ENCODE measurements around the gene CPNE2.

Gene CPNE2

DNA sequence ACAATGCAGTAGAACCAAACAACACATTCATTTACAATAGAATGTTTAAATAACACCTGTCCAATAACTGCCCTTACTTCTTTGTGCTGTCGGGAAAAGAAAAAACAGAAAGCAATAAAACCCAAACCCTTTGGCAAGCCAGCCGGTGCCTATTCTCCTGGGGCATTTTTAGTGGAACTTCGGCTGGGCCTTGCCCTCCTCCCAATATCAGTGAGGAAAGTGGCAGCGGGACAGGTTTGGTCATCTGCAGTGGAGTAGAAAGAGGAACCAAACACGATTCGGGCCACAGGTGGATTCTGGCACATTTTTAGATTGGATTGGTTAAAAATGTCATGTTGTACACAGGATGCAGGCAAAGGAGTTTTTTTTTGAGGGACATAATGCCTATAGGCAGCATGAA is 61.5 kb downstream of the CPNE2 start:
- no peak overlapping the region for H3K4me2 ChIP-seq (ENCODE audit: insufficient read depth, low read length, poor library complexity, severe bottlenecking)
- H3K23ac ChIP-seq (ENCODE audit: low read depth, low read length, poor library complexity) = no peak overlapping the region
- peaks cover 0 to 2% of the 10 kb centered on the region in 2 donors for H3K9me3 ChIP-seq (replicated peaks in 1 of 2; ENCODE audit: control insufficient read depth in 2 of 2, insufficient read depth in 1 of 2, low read depth in 1 of 2, low read length in 2 of 2)
- no peak overlapping the region for H3K27ac ChIP-seq (replicated peaks; ENCODE audit: low read length)
- no CpG with 5 or more reads among the region's 6 CpGs for WGBS, 2 donors (ENCODE audit: extremely low coverage in 2 of 2, insufficient read length in 2 of 2, insufficient replicate concordance in 1 of 2)
- no peak for DNase-seq (ENCODE audit: low spot score)
- no peak overlapping the region for H3K9ac ChIP-seq (ENCODE audit: low read depth, low read length, poor library complexity)
- peaks cover 0 to 2% of the 10 kb centered on the region in 2 donors for H3K4me1 ChIP-seq (ENCODE audit: control insufficient read depth in 2 of 2, insufficient read depth in 1 of 2, low read depth in 1 of 2, low read length in 2 of 2)
- H2BK15ac ChIP-seq (ENCODE audit: low read length) = no peak overlapping the region
- no peaks in the 10 kb centered on the region for H3K27me3 ChIP-seq (ENCODE audit: control insufficient read depth in 3 of 3, insufficient read depth in 3 of 3, low read depth in 1 of 3, low read length in 3 of 3)
- no peak overlapping the region for H4K91ac ChIP-seq (ENCODE audit: low read depth, low read length, poor library complexity)
- peaks cover 28 to 100% of the 10 kb centered on the region in 2 donors for H3K36me3 ChIP-seq (replicated peaks in 1 of 2; ENCODE audit: control insufficient read depth in 2 of 2, insufficient read depth in 2 of 2, low read length in 2 of 2)
- H2BK5ac ChIP-seq (ENCODE audit: low read length) = no peak overlapping the region
- no peak overlapping the region for H3K4me3 ChIP-seq (ENCODE audit: low read length in 2 of 2)
- H3K14ac ChIP-seq (ENCODE audit: low read length) = no peak overlapping the region
- H2AK5ac ChIP-seq (ENCODE audit: low read depth, low read length) = no peak overlapping the region
- peaks cover 2% of the 10 kb centered on the region for H3K79me1 ChIP-seq (ENCODE audit: low read depth, low read length)
- no peak overlapping the region for H2AFZ ChIP-seq (ENCODE audit: low read length)
- H4K8ac ChIP-seq (ENCODE audit: low read depth, low read length) = no peak overlapping the region
- no peak overlapping the region for H2BK120ac ChIP-seq (ENCODE audit: low read depth, low read length)
- H2BK12ac ChIP-seq (ENCODE audit: low read length) = no peak overlapping the region
- H3K18ac ChIP-seq (ENCODE audit: low read length) = no peak overlapping the region
- no peak overlapping the region for H3K4ac ChIP-seq (ENCODE audit: low read length)

DNA sequence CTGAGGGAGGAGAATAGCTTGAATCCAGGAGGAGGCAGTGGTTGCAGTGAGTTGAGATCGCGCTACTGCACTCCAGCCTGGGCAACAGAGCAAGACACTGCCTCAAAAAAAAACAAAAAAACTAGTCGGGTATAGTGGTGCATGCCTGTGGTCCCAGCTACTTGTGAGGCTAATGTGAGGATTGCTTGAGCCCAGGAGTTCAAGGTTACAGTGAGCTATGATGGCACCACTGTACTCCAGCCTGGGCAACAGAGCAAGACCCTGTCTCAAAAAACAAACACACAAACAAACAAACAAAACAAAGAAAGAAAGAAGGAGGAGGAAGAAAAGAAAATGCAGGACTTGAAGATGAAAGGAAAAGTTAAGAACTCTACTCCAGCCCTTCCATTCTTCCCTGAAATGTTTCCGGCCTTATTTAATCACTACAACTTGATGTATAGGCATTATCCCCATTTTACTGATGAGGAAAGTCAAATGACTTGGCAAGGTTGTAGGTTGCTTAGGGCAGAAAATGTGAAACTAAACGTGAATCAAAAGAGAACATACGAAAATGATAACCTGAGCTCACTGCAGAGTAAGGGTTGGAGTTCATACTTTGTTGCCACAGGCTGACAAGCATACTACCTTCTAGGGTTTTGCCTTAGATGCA is 63.4 kb downstream of the CPNE2 start:
- Histone ChIP-seq H2BK120ac (ENCODE audit: low read depth, low read length) (no peak overlapping the region), H2BK15ac (ENCODE audit: low read length) (no peak overlapping the region), H3K4me2 (ENCODE audit: insufficient read depth, low read length, poor library complexity, severe bottlenecking) (no peak overlapping the region), H3K79me1 (ENCODE audit: low read depth, low read length) (peaks cover 2% of the 10 kb centered on the region), H3K23ac (ENCODE audit: low read depth, low read length, poor library complexity) (no peak overlapping the region), H2AK5ac (ENCODE audit: low read depth, low read length) (no peak overlapping the region), H4K8ac (ENCODE audit: low read depth, low read length) (no peak overlapping the region), H3K4me3 (ENCODE audit: low read length in 2 of 2) (no peak overlapping the region), H2BK12ac (ENCODE audit: low read length) (no peak overlapping the region), H3K9me3 (replicated peaks in 1 of 2; ENCODE audit: control insufficient read depth in 2 of 2, insufficient read depth in 1 of 2, low read depth in 1 of 2, low read length in 2 of 2) (peaks cover 0 to 2% of the 10 kb centered on the region in 2 donors), H3K36me3 (replicated peaks in 1 of 2; ENCODE audit: control insufficient read depth in 2 of 2, insufficient read depth in 2 of 2, low read length in 2 of 2) (peaks cover 29 to 97% of the 10 kb centered on the region in 2 donors), H3K4me1 (ENCODE audit: control insufficient read depth in 2 of 2, insufficient read depth in 1 of 2, low read depth in 1 of 2, low read length in 2 of 2) (peaks cover 0 to 2% of the 10 kb centered on the region in 2 donors), H3K27ac (replicated peaks; ENCODE audit: low read length) (no peak overlapping the region), H4K91ac (ENCODE audit: low read depth, low read length, poor library complexity) (no peak overlapping the region), H3K9ac (ENCODE audit: low read depth, low read length, poor library complexity) (no peak overlapping the region), H2AFZ (ENCODE audit: low read length) (no peak overlapping the region), H2BK5ac (ENCODE audit: low read length) (no peak overlapping the region), H3K18ac (ENCODE audit: low read length) (no peak overlapping the region), H3K27me3 (ENCODE audit: control insufficient read depth in 3 of 3, insufficient read depth in 3 of 3, low read depth in 1 of 3, low read length in 3 of 3) (no peaks in the 10 kb centered on the region), H3K4ac (ENCODE audit: low read length) (no peak overlapping the region), H3K14ac (ENCODE audit: low read length) (no peak overlapping the region)
- WGBS, 2 donors (ENCODE audit: extremely low coverage in 2 of 2, insufficient read length in 2 of 2, insufficient replicate concordance in 1 of 2) = no CpG with 5 or more reads among the region's 6 CpGs
- no peak for DNase-seq (ENCODE audit: low spot score)

DNA sequence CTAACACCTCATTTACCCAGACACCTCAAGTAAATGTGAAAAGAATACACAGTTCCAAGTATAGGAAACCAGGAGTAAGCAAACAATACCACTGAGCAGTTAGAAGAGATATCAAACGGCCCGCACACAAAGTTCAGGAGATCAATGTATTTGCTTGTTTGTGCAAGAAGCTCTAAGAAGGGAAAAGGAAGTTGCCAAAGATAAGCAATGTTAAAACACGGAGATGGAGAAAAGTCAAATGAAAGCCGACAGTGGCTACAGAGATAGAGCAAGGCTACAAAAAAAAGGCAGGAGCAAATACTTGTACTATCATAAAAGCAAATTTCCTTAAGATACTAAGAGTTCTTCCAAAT is 63.9 kb downstream of the CPNE2 start:
- Histone ChIP-seq H3K4me2 (ENCODE audit: insufficient read depth, low read length, poor library complexity, severe bottlenecking) (no peak overlapping the region), H3K4ac (ENCODE audit: low read length) (no peak overlapping the region), H2BK120ac (ENCODE audit: low read depth, low read length) (no peak overlapping the region), H4K91ac (ENCODE audit: low read depth, low read length, poor library complexity) (no peak overlapping the region), H3K9ac (ENCODE audit: low read depth, low read length, poor library complexity) (no peak overlapping the region), H2AFZ (ENCODE audit: low read length) (no peak overlapping the region), H3K27me3 (ENCODE audit: control insufficient read depth in 3 of 3, insufficient read depth in 3 of 3, low read depth in 1 of 3, low read length in 3 of 3) (no peaks in the 10 kb centered on the region), H3K36me3 (replicated peaks in 1 of 2; ENCODE audit: control insufficient read depth in 2 of 2, insufficient read depth in 2 of 2, low read length in 2 of 2) (peaks cover 29 to 97% of the 10 kb centered on the region in 2 donors), H2BK15ac (ENCODE audit: low read length) (no peak overlapping the region), H3K9me3 (replicated peaks in 1 of 2; ENCODE audit: control insufficient read depth in 2 of 2, insufficient read depth in 1 of 2, low read depth in 1 of 2, low read length in 2 of 2) (peaks cover 0 to 2% of the 10 kb centered on the region in 2 donors), H2BK5ac (ENCODE audit: low read length) (no peak overlapping the region), H3K27ac (replicated peaks; ENCODE audit: low read length) (no peak overlapping the region), H2BK12ac (ENCODE audit: low read length) (no peak overlapping the region), H3K14ac (ENCODE audit: low read length) (no peak overlapping the region), H3K4me3 (ENCODE audit: low read length in 2 of 2) (no peak overlapping the region), H2AK5ac (ENCODE audit: low read depth, low read length) (no peak overlapping the region), H3K18ac (ENCODE audit: low read length) (no peak overlapping the region), H3K4me1 (ENCODE audit: control insufficient read depth in 2 of 2, insufficient read depth in 1 of 2, low read depth in 1 of 2, low read length in 2 of 2) (peaks cover 0 to under 1% of the 10 kb centered on the region in 2 donors), H3K79me1 (ENCODE audit: low read depth, low read length) (peaks cover 2% of the 10 kb centered on the region), H4K8ac (ENCODE audit: low read depth, low read length) (no peak overlapping the region), H3K23ac (ENCODE audit: low read depth, low read length, poor library complexity) (no peak overlapping the region)
- WGBS, 2 donors (ENCODE audit: extremely low coverage in 2 of 2, insufficient read length in 2 of 2, insufficient replicate concordance in 1 of 2) = no CpG with 5 or more reads among the region's 4 CpGs
- no peak for DNase-seq (ENCODE audit: low spot score)

DNA sequence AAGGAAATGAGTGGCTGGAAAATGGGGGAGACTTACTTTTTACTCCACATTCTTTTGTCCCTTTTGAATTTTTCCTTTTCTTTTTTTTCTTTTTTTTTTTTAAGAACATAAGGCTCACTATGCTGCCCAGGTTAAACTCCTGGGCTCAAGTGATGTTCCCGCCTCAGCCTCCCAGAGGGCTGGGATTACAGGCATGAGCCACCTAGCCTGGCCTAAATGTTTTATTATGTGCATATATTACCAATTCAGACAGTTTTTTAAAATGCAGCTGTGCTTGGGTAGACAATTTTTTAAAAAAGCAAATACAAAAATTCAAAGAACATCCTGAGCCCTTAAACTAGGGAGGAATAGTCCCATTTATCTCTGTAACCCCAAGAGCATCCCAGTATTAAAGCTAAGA is 65.2 kb downstream of the CPNE2 start:
- H3K4me1 ChIP-seq (ENCODE audit: control insufficient read depth in 2 of 2, insufficient read depth in 1 of 2, low read depth in 1 of 2, low read length in 2 of 2) = no peaks in the 10 kb centered on the region
- H2AK5ac ChIP-seq (ENCODE audit: low read depth, low read length) = no peak overlapping the region
- no peak overlapping the region for H3K9ac ChIP-seq (ENCODE audit: low read depth, low read length, poor library complexity)
- no CpG with 5 or more reads among the region's 1 CpG for WGBS, 2 donors (ENCODE audit: extremely low coverage in 2 of 2, insufficient read length in 2 of 2, insufficient replicate concordance in 1 of 2)
- no peak overlapping the region for H3K14ac ChIP-seq (ENCODE audit: low read length)
- H3K79me1 ChIP-seq (ENCODE audit: low read depth, low read length) = peaks cover 2% of the 10 kb centered on the region
- H3K4ac ChIP-seq (ENCODE audit: low read length) = no peak overlapping the region
- no peak overlapping the region for H2BK12ac ChIP-seq (ENCODE audit: low read length)
- H2BK5ac ChIP-seq (ENCODE audit: low read length) = no peak overlapping the region
- DNase-seq (ENCODE audit: low spot score) = no peak
- no peak overlapping the region for H3K4me2 ChIP-seq (ENCODE audit: insufficient read depth, low read length, poor library complexity, severe bottlenecking)
- H4K8ac ChIP-seq (ENCODE audit: low read depth, low read length) = no peak overlapping the region
- H3K9me3 ChIP-seq (replicated peaks in 1 of 2; ENCODE audit: control insufficient read depth in 2 of 2, insufficient read depth in 1 of 2, low read depth in 1 of 2, low read length in 2 of 2) = peaks cover 0 to 2% of the 10 kb centered on the region in 2 donors
- H3K27me3 ChIP-seq (ENCODE audit: control insufficient read depth in 3 of 3, insufficient read depth in 3 of 3, low read depth in 1 of 3, low read length in 3 of 3) = no peaks in the 10 kb centered on the region
- H2BK15ac ChIP-seq (ENCODE audit: low read length) = no peak overlapping the region
- H3K23ac ChIP-seq (ENCODE audit: low read depth, low read length, poor library complexity) = no peak overlapping the region
- H2BK120ac ChIP-seq (ENCODE audit: low read depth, low read length) = no peak overlapping the region
- H3K36me3 ChIP-seq (replicated peaks in 1 of 2; ENCODE audit: control insufficient read depth in 2 of 2, insufficient read depth in 2 of 2, low read length in 2 of 2) = peaks cover 25 to 94% of the 10 kb centered on the region in 2 donors
- no peak overlapping the region for H3K4me3 ChIP-seq (ENCODE audit: low read length in 2 of 2)
- H3K18ac ChIP-seq (ENCODE audit: low read length) = no peak overlapping the region
- no peak overlapping the region for H4K91ac ChIP-seq (ENCODE audit: low read depth, low read length, poor library complexity)
- H3K27ac ChIP-seq (replicated peaks; ENCODE audit: low read length) = no peak overlapping the region
- H2AFZ ChIP-seq (ENCODE audit: low read length) = no peak overlapping the region

Measured in neuronal stem cell (in vitro differentiated cells).